Ovary (tissue), 3 donors: ENCODE measurements around the gene PMFBP1.

Experiments used
- CTCF ChIP-seq, 3 donors: fragments of 450-650 bp in 2 of 3; fragments of 200-600 bp in 1 of 3; IDR thresholded peaks; one replicate each; pipeline versions ENCODE4 v1.5.1 to v1.8.0; 2016 to 2022; ENCODE audit warnings: antibody characterized with exemption in 3 of 3, mild to moderate bottlenecking in 1 of 3
- POLR2A ChIP-seq: fragments of 450-650 bp; IDR thresholded peaks from one replicate; pipeline ENCODE4 v1.6.1; 2017; ENCODE audit warnings: antibody characterized with exemption, mild to moderate bottlenecking, moderate library complexity
- donor health status: DM: no; HTN: no; CAD: no.

- TF ChIP-seq CTCF (IDR thresholded peaks at IDR 0.05) (no peak), POLR2A (no peak)
These were observed 49.6 kb downstream of the PMFBP1 start for GRCh38 chr16:72122308-72122707.
